H9 (cell line): Measurements from ENCODE around the gene BMPR2. TPM values are rescaled to one million over a fixed set of nuclear protein-coding genes. Genes with fewer than 3 reads are reported as not detected.
A peak's percentile ranks its signal among the peaks of the same experiment; 100 is the strongest.

Source experiments
- DNase-seq: peaks from one replicate; pipeline ENCODE4 v3.0.0-alpha.2; 2017
- H2AFZ ChIP-seq: one replicate; pipeline ENCODE4 v1.6.1; 2013; ENCODE audit warnings: mild to moderate bottlenecking, low read length, control low read depth, moderate library complexity
- H2AK5ac ChIP-seq: 2 replicates; pipeline ENCODE4 v1.6.1; 2013; ENCODE audit warnings: low read length, control low read depth, mixed read lengths; ENCODE audit not compliant: insufficient read length
- H2BK120ac ChIP-seq: one replicate; pipeline ENCODE4 v1.6.1; 2013; ENCODE audit warnings: low read depth, mild to moderate bottlenecking, low read length, control low read depth, inconsistent platforms; ENCODE audit not compliant: poor library complexity, severe bottlenecking
- H2BK12ac ChIP-seq: 2 replicates; pipeline ENCODE4 v1.6.1; 2013; ENCODE audit warnings: low read length, control low read depth, mixed read lengths, low read depth; ENCODE audit not compliant: insufficient read length
- H2BK15ac ChIP-seq: 2 replicates; pipeline ENCODE4 v1.6.1; 2013; ENCODE audit warnings: low read depth, low read length, control low read depth
- H2BK20ac ChIP-seq: one replicate; pipeline ENCODE4 v1.6.1; 2013; ENCODE audit warnings: low read depth, mild to moderate bottlenecking, low read length, control low read depth, inconsistent platforms; ENCODE audit not compliant: poor library complexity, severe bottlenecking
- H2BK5ac ChIP-seq: 2 replicates; pipeline ENCODE4 v1.6.1; 2013; ENCODE audit warnings: low read length, control low read depth, mixed read lengths; ENCODE audit not compliant: insufficient read length
- H3K14ac ChIP-seq: 2 replicates; pipeline ENCODE4 v1.6.1; 2013; ENCODE audit warnings: low read length, control low read depth; ENCODE audit not compliant: insufficient read depth
- H3K18ac ChIP-seq: 2 replicates; pipeline ENCODE4 v1.6.1; 2013; ENCODE audit warnings: low read depth, mild to moderate bottlenecking, mixed read lengths, low read length, control low read depth; ENCODE audit not compliant: insufficient read length
- H3K23ac ChIP-seq: 2 replicates; pipeline ENCODE4 v1.6.1; 2013; ENCODE audit warnings: low read length, control low read depth, mixed read lengths, low read depth; ENCODE audit not compliant: insufficient read length
- H3K23me2 ChIP-seq: 2 replicates; pipeline ENCODE4 v1.6.1; 2013; ENCODE audit warnings: low read depth, mild to moderate bottlenecking, mixed read lengths, low read length, control low read depth; ENCODE audit not compliant: insufficient read length, poor library complexity, severe bottlenecking
- H3K27ac ChIP-seq: 2 replicates; pipeline ENCODE4 v1.5.1; 2013; ENCODE audit warnings: low read length, control low read depth, mixed read lengths, low read depth; ENCODE audit not compliant: insufficient read length
- H3K27me3 ChIP-seq: 2 replicates; pipeline ENCODE4 v1.6.1; 2013; ENCODE audit warnings: low read length, control low read depth, inconsistent platforms; ENCODE audit not compliant: insufficient read depth
- H3K4ac ChIP-seq: 2 replicates; pipeline ENCODE4 v1.6.1; 2013; ENCODE audit warnings: low read depth, mild to moderate bottlenecking, control low read depth, inconsistent platforms, low read length, moderate library complexity
- H3K4me1 ChIP-seq: 2 replicates; pipeline ENCODE4 v1.6.1; 2013; ENCODE audit warnings: low read length, control low read depth, inconsistent platforms; ENCODE audit not compliant: insufficient read depth
- H3K4me2 ChIP-seq: 2 replicates; pipeline ENCODE4 v1.6.1; 2013; ENCODE audit warnings: low read length, control low read depth, mixed read lengths; ENCODE audit not compliant: insufficient read length, insufficient read depth
- H3K56ac ChIP-seq: 2 replicates; pipeline ENCODE4 v1.6.1; 2013; ENCODE audit warnings: low read depth, mild to moderate bottlenecking, mixed read lengths, low read length, control low read depth; ENCODE audit not compliant: insufficient read length
- H3K79me1 ChIP-seq: 2 replicates; pipeline ENCODE4 v1.6.1; 2013; ENCODE audit warnings: low read depth, mild to moderate bottlenecking, moderate library complexity, low read length, control low read depth, inconsistent platforms; ENCODE audit not compliant: insufficient read depth, poor library complexity, severe bottlenecking
- H3K79me2 ChIP-seq: 2 replicates; pipeline ENCODE4 v1.6.1; 2013; ENCODE audit warnings: low read length, control low read depth, inconsistent platforms; ENCODE audit not compliant: insufficient read depth
- H3K9ac ChIP-seq: 2 replicates; pipeline ENCODE4 v1.6.1; 2013; ENCODE audit warnings: low read length, control low read depth, mixed read lengths; ENCODE audit not compliant: insufficient read length; ENCODE audit errors: extremely low read depth
- H3K9me3 ChIP-seq: one replicate; pipeline ENCODE4 v1.6.1; 2013; ENCODE audit warnings: low read depth, low read length, inconsistent platforms; ENCODE audit not compliant: control insufficient read depth
- H3T11ph ChIP-seq: one replicate; pipeline ENCODE4 v1.6.1; 2013; ENCODE audit warnings: mild to moderate bottlenecking, low read length, control low read depth, inconsistent platforms
- H4K20me1 ChIP-seq: one replicate; pipeline ENCODE4 v1.6.1; 2013; ENCODE audit not compliant: control insufficient read depth, insufficient read length, insufficient read depth
- H4K5ac ChIP-seq: 2 replicates; pipeline ENCODE4 v1.6.1; 2013; ENCODE audit warnings: low read depth, mild to moderate bottlenecking, mixed read lengths, low read length, control low read depth; ENCODE audit not compliant: insufficient read length
- H4K8ac ChIP-seq: replicated peaks from 2 replicates; pipeline ENCODE4 v1.6.1; 2013; ENCODE audit warnings: low read length, control low read depth, mixed read lengths, low read depth; ENCODE audit not compliant: insufficient read length
- H4K91ac ChIP-seq: 2 replicates; pipeline ENCODE4 v1.6.1; 2013; ENCODE audit warnings: low read depth, mild to moderate bottlenecking, moderate library complexity, mixed read lengths, low read length, control low read depth; ENCODE audit not compliant: insufficient read length
- H3K27ac Mint-ChIP-seq, 3 experiments: 2 replicates in 2 of 3; 3 replicates in 1 of 3; pipeline ENCODE4 v1.8.0; 2020 to 2021; ENCODE audit warnings: mixed read lengths in 3 of 3, mild to moderate bottlenecking in 1 of 3, moderate library complexity in 1 of 3
- H3K27me3 Mint-ChIP-seq: 2 replicates; pipeline ENCODE4 v1.8.0; 2021; ENCODE audit warnings: low read depth, mild to moderate bottlenecking, moderate library complexity, mixed read lengths
- H3K36me3 Mint-ChIP-seq, 3 experiments: 2 replicates in 2 of 3; 3 replicates in 1 of 3; pipeline ENCODE4 v1.8.0; 2020 to 2021; ENCODE audit warnings: low read depth in 3 of 3, mixed read lengths in 3 of 3; ENCODE audit not compliant: insufficient read depth in 1 of 3
- H3K4me1 Mint-ChIP-seq, 2 experiments: 2 replicates each; pipeline ENCODE4 v1.8.0; 2020; ENCODE audit warnings: mixed read lengths in 2 of 2
- H3K4me3 Mint-ChIP-seq, 2 experiments: 2 replicates in 1 of 2; 3 replicates in 1 of 2; pipeline ENCODE4 v1.8.0; 2020 to 2021; ENCODE audit warnings: mild to moderate bottlenecking in 2 of 2, mixed read lengths in 2 of 2, moderate library complexity in 1 of 2
- H3K9me3 Mint-ChIP-seq, 2 experiments: 2 replicates in 1 of 2; 3 replicates in 1 of 2; pipeline ENCODE4 v1.8.0; 2020; ENCODE audit warnings: mild to moderate bottlenecking in 2 of 2, mixed read lengths in 2 of 2, moderate library complexity in 1 of 2
- CTCF ChIP-seq: fragments of 200-600 bp; sonication (generic); conservative IDR thresholded peaks from 3 replicates; pipeline ENCODE4 v1.8.0; 2021; ENCODE audit warnings: antibody characterized with exemption, mild to moderate bottlenecking
- WGBS: extraction: QIAGEN DNeasy Blood & Tissue Kit; methylation state at CpG from one replicate; pipeline ENCODE4 v1.1.7; 2013; ENCODE audit warnings: missing lambda C conversion rate, low lambda C conversion rate, mixed read lengths; ENCODE audit not compliant: insufficient read length; ENCODE audit errors: extremely low coverage; 5-methylcytosine and 5-hydroxymethylcytosine counted together
- total RNA-seq: library from RNA; stranded (reverse); gene quantifications from 2 replicates; pipeline ENCODE4 v1.2.1, GENCODE V29; 2021

The BMPR2 gene
- total RNA-seq, 1 experiment from 2014 or later, result 17.3 TPM

DNA sequence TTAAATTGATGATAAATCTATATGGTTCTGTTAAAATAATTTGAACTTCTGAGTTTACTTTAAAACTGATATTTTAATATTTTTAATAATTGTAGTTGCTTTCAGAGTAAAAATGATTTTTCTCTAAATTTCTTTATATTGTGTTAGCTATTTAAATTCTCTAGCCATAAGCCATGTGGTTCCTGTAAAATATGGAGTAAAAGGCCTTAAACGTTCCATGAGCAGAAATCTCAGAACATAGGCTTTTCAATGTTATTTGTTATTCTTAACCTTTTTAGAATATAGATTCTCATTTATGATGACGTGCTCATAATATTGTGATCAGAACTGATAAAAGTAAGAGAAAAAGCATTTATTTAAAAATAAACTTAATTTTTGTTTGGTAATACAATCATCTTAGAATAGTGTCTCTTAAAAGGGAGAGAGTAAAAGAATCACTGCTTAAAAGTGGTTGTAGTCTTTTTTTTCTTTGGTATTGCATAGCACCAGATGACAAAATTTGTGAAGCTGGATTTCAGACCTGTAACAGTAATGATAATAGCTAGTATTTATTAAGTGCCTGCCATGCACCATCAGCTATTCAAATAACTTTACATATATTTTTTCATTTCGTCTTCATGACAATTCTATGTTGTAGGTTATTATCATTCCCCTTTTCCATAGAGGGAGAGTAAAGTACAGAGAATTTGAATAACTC is 2.7 kb downstream of the BMPR2 start:
- H3K23ac ChIP-seq, result no peak overlapping the region
- no peak overlapping the region for H3K18ac ChIP-seq
- no peak overlapping the region for H4K5ac ChIP-seq
- H3K9me3 ChIP-seq, result no peaks in the 10 kb centered on the region
- DNase-seq, result no peak
- Mint-ChIP-seq H3K27ac (no peak overlapping the region), H3K27me3 (no peaks in the 10 kb centered on the region), H3K36me3 (peaks cover 0 to 8% (median 5%) of the 10 kb centered on the region in 3 experiments; a peak in 3 of 7 replicates), H3K9me3 (no peaks in the 10 kb centered on the region), H3K4me1 (peaks cover 28 to 30% of the 10 kb centered on the region in 2 experiments), H3K4me3 (peak overlapping the region; percentile 99 to 100)
- no peak overlapping the region for H2BK5ac ChIP-seq
- H4K91ac ChIP-seq, result no peak overlapping the region
- H2BK120ac ChIP-seq, result no peak overlapping the region
- no peaks in the 10 kb centered on the region for H4K20me1 ChIP-seq
- H2AK5ac ChIP-seq, result no peak overlapping the region
- H3K9ac ChIP-seq, result no peak overlapping the region
- H3K4ac ChIP-seq, result no peak overlapping the region
- H2BK12ac ChIP-seq, result no peak overlapping the region
- peaks cover 2% of the 10 kb centered on the region for H3K79me1 ChIP-seq
- H3K79me2 ChIP-seq, result peaks cover 28% of the 10 kb centered on the region; the same call in 1 of the 2 replicates
- H3K4me2 ChIP-seq, result peak overlapping the region; percentile 57
- no peak overlapping the region for H4K8ac ChIP-seq
- no peak overlapping the region for H2AFZ ChIP-seq
- peaks cover 7% of the 10 kb centered on the region; the same call in 1 of the 2 replicates for H3K4me1 ChIP-seq
- no peak overlapping the region for H2BK15ac ChIP-seq
- no CpG with 5 or more reads among the region's 3 CpGs for WGBS
- no peak for TF ChIP-seq CTCF
- H3T11ph ChIP-seq, result no peak overlapping the region
- no peak overlapping the region for H3K14ac ChIP-seq
- no peak overlapping the region for H2BK20ac ChIP-seq
- H3K27ac ChIP-seq, result no peak overlapping the region
- H3K56ac ChIP-seq, result no peak overlapping the region
- H3K23me2 ChIP-seq, result peaks cover 19% of the 10 kb centered on the region
- H3K27me3 ChIP-seq, result no peaks in the 10 kb centered on the region
